GM19023 (cell line): ENCODE measurements around the gene LSAMP.
A peak's percentile ranks its signal among the peaks of the same experiment; 100 is the strongest.
"Not testable (repeated sequence)": the region's sequence is repeated elsewhere in the genome, so short reads cannot be mapped to it uniquely, and the experiment has no call there.

Experiments used
- ATAC-seq: cut with Tn5 transposase; IDR thresholded peaks from one replicate; pipeline ENCODE4 v1.9.1; 2021; ENCODE audit warnings: mild to moderate bottlenecking, moderate library complexity; ENCODE audit not compliant: unreplicated experiment

Gene LSAMP

DNA sequence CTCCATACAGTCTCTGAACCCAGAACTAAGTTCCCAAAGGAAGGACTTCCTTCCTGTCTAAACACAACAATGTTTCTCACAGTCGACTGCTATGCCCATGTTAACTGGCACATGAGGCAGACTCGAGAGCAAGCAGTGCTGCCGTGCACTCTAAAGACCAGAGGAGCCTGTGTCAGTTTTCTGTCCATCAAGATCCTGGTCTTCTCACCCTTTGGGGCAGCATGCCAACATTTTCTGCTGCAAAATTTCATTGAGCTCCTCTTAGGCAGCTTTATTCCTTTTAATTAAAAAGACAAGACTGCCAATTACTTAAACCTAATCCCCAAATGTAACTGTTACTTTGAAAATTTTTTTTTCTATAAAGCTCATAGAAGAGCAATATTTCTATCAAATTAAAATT is 616.9 kb downstream of the LSAMP start:
- ATAC-seq: no peak

DNA sequence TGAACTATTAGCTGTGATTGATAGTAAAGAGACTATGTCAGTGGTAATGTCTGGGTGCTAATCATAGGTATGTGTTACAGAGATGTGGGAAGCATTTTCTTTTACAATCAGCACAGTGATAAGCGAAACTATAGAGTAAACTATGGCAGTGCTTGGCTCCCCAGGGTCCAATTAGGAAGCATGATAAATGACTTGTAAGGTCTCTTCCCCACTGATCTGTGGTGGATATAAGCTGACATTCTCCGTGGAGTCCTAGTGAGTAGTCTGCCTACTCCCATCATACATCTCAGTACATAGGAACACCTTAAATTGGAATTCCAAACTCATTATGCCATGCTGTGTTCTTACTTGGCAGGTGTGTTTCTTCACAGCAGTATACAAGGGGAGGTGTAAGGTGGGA is 617.8 kb downstream of the LSAMP start:
- ATAC-seq: no peak

DNA sequence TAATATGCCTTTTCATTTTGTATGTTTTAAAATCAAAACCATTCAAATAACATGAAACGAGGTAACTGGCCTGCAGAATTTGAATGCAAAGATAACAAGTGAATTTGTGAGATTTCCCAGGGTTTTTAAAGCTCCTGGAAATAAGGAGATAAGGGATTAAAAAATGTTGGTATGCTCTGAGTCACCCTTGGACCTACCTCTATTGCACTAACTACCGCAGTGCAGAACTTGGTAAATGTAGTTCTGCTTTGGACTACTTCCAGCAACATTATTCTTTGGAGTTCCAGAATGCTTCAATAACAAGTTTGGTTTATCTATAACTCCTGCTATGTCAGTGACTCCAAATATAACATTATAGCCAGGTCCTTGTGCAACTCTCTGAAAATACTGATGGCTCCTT is 620.2 kb downstream of the LSAMP start:
- no peak for ATAC-seq

DNA sequence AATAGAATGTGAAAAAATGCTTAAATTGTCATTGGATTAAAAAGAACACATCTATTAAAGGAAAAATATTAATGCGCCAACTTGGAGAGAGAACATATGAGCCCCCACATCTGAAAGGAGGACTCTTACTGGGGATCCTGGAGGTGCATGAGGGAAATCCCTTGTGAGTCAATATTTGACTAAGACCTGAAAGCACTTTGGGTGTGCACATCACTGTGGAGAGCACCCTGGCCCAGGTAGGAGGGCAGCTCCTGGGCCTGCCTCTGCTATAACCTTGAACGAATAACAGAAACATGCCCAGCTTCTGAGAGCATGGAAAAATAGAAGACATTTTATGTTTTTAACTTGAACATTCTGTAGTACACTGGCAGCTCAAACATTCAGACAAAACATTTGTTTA is 622.2 kb downstream of the LSAMP start:
- no peak for ATAC-seq

DNA sequence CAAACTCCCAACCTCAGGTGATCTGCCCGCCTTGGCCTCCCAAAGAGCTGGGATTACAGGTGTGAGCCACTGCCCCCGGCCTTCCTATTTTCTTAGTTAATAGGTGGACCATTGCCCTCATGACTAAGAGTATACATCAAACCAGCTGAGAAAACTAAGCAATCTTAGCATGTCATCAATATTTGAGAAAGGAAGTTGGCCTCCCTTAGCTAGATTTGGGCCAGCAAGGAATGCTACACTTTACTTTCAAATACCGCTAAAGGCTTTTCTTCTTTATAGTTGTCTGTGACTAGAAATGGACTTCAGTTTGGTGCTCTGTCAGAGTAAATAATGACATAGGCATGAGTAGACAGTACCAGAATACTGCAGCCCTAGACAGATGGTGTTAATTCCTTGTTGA is 622.7 kb downstream of the LSAMP start:
- no peak for ATAC-seq

DNA sequence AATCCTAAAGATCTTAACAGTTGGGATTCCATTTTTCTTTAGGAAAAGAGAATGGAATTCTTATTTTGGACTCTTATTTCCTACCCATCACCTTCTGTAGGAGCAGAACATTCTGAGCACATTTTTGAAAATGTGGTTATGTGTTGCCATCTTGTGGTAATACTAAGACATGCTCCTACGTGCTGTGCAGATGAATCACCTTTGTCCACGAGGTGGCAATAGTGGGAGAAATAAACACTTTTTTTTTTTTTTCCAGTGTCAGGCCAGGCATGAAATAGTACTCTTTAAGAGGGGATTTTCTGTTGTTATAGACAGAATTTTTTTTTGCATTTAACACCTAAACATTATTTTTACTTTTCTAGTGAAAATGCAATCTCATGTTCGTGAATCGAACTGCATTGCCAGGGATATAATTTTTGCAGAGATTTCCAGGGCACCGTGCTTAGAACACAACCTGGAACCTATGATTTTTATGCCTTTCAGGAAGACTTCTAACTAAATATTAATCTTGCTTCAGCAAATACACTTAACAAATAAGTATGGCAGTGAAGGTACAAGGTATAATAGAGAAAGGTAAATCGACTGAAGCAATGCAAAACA is 625.4 kb downstream of the LSAMP start:
- ATAC-seq: peak; percentile 83

DNA sequence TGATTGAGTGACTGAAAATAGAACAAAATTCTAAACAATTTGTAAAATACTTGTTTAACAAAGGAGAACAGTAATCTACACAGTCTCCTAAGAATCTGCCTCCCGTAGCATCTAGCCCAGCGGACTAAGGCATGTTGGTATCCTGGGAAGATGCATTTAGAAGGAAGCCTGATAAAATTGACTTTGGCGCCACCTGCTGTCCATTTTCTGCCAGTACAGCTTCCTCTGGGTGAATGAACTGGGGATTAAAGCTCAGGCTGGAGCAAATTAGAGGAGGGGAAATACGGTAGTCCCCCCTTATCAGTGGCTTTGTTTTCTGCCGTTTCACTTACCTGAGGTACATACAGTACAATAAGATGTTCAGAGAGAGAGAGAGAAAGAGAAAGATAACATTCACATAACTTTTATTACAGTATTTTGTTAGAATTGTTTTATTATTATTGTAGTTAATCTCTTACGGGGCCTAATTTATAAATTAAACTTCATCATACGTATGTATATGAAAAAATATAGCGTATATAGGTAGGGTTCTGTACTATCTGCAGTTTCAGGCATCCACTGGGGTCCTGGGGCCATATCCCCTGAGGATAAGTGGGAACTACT is 630.4 kb downstream of the LSAMP start:
- ATAC-seq: no peak

DNA sequence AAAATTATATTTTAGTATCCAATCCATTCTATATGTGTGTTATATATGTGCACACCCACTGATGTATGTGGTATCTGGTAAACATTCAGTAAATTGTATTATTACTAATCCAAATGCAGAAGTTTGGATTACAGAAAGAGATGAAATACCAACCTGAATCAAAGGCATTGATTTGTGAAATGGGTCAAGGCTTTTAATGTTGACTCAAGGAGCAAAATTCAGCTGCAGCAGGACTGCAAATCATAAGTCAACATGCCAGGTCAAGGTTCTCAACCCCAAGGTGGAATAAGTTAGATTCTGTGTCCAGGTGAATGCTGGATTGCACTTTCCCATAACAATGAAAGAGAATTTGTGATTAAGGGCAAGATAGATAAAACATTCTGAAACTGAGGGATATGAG is 631.3 kb downstream of the LSAMP start:
- ATAC-seq: no peak

DNA sequence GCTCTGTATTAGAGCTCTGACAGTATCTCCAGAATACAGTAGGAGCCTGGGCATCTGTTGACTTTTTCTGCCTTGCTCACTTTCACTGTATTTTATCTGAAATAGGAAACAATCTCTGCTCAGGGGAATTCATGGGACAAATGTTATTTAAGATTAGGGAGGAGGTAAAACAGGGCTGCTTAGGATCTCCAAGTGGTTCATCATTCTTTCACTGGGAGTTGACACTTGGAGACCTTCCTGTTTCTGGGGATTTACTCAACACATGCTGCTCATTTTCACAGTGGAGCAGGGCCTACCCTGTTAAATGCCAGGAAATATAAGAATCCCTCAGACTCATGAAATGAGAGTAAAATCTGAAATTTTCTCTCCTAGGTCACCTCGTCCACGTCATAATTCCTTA is 636.5 kb downstream of the LSAMP start:
- no peak for ATAC-seq

DNA sequence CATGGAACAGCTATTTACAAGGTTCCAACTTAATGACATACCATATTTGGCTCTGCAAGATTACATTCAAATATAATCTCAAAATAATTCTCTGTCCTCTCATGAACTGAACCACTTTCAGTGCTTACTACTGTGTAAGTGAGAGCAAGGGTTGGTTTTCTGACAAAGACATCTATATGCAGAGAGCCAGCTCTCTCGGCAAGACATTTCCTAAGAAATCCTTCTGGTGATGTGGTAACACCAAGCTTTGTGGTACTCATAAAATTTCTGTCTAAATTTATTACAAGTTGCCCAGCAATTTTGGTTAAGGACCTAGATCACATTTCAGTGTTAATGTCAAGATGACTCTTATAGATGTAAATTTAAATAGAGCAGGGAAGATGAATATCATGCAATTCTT is 637.0 kb downstream of the LSAMP start:
- no peak for ATAC-seq

DNA sequence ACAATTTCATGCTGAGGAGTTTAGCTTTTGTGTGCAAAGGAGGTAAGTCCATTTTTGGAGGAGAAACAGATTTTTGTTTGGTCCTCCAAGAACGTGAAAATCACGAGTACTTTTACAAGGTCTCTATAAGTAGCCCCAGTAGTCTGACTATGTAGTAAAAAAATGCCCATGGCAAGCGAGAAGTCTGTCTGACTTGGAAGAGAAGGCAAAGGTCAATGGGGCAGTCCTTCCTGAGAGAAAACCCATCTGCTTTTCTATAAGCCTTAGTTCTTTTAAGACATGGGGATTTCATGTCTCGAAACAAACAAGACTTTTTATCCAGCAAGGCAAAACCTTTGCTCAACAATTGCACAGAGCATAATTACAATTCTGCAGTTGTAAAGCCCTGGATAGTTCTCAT is 638.8 kb downstream of the LSAMP start:
- no peak for ATAC-seq

DNA sequence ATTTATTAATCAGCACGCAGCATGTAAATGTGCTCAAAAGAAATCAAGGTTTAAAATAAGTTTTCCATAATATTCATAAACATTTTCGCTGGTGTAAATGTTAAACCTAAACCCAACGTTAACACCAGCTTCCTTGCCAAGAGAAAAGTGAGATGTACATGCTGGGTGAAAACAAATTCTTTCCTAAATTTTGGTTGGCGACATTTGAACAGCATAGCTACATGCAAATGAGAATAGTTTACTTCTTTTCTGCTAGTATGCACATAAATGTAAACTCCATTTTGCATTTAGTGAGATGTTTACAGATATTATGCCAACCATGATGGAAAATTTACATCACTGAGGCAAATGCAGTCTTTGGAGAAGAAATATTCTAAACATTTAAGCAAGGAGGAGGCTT is 639.8 kb downstream of the LSAMP start:
- ATAC-seq: no peak

DNA sequence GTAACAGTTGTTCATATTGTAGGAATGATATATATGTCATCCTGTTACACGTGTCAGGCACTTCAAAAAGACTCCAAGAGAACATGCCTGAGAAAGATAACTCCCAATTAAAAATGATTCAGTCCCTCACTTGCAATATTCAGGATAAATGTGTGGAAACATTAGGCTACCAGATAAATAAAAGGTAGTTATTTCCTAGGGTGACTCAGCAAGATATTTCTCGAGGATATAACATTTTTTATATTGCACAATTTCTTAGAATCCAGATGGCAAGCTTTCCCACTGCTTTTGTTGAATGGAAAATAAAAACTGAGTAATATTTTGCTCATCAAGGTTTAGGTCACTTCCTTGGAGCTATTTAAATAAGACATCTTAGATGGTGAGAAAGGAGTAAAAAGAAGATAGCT is 640.6 kb downstream of the LSAMP start:
- no peak for ATAC-seq

DNA sequence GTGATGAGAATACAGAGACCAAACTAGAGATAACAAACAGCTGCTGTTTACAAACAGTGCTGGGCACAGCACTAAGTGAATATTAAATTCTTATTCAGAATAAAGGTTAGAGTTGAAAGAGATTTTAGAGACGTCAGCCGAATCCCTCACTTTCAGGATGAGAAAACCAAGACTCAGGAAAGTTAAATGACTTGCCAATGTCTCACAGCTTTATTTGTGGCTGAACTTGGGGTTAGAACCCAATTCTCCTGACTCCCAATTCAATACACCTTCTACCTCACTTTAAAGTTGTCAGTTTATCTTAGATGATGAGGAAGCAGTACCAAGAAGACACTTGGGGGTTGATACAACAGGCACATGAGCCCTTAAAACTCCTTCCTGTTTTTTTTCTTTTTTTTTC is 641.1 kb downstream of the LSAMP start:
- no peak for ATAC-seq

DNA sequence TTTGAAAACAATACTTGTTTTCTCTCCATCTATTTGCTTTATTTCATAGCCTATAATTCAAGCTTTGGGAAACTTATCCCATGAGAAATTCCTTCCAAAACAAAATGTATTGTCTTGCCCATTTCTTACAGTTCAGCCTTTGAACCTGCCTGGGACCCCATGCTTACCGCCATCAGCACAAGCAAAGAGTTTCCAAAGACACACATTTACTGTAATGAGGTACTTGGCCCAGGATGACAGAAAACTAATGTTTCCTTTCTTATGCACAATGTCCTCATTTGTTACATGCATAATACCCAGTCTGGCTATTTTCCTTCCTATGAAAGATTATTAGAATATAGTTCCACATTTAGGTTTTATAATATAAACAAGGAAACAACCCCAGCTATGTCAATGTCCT is 641.6 kb downstream of the LSAMP start:
- ATAC-seq: no peak

DNA sequence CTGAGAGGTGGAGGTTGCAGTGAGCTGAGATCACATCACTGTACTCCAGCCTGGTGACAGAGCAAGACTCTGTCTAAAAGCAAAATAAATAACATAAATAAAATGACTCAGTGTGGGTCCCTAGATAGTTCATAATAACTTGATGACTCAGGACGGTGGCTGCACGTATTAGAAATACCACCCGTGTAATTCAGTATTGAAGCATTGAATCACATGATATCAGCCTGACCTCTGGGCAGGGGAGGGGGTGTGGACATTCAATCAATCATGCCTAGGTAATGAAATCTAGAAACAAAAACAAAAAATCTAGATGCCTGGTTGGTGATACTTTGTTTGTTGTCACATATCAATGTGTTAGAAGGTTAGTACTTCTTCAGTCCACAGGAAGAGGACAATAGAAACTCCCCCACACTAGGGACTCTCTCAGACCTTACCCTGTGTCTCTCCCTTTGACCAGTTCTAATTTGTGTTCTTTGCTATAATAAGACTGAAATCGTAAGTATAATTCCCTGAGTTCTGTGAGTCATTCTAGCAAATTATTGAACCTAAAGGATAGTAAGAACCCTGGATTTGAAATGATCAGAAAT is 644.7 kb downstream of the LSAMP start:
- ATAC-seq: no peak

DNA sequence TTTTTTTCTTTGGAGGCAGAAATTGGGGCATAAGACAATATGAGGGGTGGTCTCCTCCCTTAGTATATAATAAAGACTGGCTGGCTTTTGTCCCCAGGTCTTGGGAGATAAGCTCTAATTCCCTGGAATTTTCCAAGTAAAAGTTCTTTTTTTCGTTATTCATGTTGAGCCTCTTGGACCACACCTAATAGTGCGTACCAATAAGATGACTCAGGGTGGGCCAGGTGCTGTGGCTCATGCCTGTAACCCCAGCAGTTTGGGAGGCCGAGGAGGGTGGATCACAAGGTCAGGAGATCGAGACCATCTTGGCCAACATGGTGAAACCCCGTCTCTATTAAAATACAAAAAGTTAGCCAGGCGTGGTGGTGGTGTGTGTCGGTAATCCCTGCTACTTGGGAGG is 645.2 kb downstream of the LSAMP start:
- not testable (repeated sequence) for ATAC-seq

DNA sequence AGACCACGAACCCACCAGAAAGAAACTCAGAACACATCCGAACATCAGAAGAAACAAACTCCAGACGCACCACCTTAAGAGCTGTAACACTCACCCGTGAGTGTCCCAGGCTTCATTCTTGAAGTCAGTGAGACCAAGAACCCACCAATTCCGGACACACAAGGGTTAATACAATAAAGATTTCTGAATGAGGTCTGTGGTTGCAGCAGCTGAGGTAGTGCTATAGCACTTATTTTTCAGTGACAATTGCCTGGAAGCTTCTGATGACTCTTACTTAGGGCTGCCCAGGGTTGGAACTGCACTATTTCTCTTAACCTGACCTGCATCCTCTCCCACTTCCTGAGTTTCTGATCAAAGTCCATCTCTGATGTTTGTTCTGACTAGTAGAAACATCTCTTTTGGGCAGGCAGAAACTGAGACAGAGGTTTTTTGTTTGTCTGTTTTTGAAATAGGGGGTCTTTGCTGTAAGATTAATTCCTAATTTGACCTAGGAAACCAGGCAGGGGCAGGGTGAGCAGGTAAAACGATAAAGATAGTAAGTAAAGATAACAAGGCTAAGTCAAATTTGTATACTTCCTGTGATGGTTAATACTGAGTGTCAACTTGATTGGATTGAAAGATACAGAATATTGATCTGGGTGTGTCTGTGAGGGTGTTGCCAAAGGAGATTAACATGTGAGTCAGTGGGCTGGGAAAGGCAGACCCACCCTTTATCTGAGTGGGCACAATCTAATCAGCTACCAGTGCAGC is 652.9 kb downstream of the LSAMP start:
- ATAC-seq: peak; percentile 92

DNA sequence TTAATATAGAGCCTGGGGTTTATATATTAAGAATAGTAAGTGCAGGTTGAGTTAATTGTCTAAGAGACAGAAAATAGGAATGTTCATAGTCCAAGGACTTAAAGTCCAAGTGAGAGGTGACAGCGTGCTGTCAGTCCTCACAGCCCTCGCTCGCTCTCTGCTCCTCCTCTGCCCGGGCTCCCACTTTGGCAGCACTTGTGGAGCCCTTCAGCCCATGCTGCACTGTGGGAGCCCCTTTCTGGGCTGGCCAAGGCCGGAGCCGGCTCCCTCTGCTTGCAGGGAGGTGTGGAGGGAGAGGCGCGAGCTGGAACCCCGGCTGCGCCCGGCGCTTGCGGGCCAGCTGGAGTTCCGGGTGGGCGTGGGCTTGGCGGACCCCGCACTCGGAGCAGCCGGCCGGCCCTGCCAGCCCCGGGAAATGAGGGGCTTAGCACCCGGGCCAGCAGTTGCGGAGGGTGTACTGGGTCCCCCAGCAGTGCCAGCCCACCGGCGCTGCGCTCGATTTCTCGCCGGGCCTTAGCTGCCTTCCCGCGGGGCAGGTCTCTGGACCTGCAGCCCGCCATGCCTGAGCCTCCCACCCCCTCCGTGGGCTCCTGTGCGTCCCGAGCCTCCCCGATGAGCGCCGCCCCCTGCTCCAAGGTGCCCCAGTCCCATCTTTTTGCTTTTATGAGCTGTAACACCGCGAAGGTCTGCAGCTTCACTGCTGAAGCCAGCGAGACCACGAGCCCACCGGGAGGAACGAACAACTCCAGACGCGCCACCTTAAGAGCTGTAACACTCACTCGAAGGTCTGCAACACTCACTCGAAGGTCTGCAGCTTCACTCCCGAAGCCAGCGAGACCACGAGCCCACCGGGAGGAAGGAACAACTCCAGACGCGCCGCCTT is 653.8 kb downstream of the LSAMP start:
- ATAC-seq: not testable (repeated sequence)

DNA sequence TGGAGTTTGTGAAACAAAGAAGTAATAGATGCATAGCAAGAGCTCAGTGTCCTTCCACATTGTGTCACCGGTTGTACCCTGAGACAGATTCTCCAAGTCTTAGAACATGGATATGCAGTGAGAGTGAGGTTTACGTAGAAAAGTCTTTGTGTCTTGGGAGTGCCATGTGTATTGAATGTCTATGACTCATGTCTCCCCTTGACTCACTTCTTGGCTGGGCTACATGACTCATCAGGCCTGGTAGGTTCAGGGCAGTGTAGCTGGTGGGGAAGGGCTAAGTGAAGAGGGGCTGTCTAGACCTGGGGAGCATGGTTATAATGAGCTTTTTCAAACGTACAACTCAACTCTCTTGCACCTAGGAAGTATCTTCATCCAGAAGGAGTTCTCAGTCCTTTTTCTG is 654.5 kb downstream of the LSAMP start:
- no peak for ATAC-seq

DNA sequence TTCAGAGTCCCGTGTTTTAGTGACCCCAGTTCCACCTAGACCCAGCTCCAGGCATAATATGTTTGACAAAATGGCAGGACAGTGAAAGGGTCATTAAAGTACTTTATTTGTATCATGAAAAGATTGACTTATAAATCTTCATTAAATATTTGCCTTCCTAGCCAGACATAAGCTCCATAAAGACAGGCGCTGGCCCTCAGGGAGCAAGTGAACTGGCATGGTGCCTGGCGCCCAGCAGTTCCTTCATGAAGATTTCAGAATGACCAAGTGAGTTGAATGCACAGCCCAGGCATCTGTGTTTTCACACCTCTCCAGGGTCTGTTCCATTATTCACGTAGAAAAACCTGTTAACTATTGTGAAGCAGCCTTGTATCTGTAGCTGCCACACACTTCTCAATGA is 655.8 kb downstream of the LSAMP start:
- no peak for ATAC-seq
